ENCODE data around the gene RAB36.
A peak's percentile ranks its signal among the peaks of the same experiment; 100 is the strongest.

Gene RAB36

DNA sequence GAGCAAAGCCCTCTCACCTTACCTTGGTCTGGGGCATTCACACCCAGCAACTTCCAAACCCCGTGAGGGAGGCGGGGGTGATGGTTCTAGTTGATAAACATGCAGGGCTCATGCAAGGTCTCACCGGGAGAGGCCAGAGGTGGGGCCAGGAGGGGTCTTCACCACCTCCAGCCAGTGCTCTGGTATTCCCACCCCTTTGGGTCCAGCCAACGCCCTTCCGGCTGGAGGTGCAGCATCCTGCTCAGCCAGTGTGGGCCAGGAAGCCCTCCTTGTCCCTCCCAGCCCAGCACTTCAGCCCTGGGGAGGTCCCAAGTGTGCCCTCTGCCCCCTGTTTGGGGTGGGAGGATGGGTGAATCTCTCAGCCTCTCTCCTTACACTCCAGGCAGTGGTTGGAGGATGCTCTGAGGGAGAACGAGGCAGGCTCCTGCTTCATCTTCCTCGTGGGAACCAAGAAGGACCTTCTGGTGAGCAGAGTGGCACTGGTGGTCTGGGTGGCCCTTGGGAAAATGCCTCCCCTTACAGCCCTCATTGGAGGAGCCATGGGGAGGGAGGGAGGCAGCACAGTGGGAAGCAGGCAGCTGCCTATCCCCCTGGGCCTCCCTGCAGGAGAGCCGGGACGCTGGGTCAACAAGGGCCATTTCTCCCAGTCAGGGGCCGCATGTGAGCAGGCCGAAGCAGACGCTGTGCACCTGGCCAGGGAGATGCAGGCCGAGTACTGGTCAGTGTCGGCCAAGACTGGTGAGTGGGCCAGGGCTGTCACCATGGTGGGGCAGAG lies 13.4 kb downstream of the RAB36 start:
- DNase-seq (ENCODE audit: low spot score): no peak

- no peak for DNase-seq (ENCODE audit: low spot score)
Measured at GRCh38 chr22:23159291-23159630, 14.0 kb downstream of the RAB36 start.

DNA sequence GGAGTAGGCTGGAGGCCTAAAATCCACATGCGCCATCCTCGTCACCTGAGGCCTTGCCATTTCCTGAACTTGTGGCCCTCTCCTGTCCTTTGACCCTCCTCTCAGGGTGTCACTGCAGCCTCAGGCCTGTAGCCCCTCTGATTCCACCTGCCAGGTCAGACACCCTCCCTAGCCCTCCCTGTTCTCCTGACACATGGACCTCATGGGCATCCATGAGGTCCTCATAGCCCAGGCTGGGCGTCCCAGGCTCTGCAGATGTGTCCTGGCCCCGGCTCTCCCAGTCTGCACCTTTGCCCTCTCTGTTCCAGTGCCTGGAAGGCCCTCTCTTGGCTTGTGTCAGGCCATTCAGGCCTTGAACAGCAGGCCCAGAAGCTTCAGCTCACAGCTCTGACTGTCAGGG lies 15.8 kb downstream of the RAB36 start:
- DNase-seq (ENCODE audit: low spot score): no peak

DNA sequence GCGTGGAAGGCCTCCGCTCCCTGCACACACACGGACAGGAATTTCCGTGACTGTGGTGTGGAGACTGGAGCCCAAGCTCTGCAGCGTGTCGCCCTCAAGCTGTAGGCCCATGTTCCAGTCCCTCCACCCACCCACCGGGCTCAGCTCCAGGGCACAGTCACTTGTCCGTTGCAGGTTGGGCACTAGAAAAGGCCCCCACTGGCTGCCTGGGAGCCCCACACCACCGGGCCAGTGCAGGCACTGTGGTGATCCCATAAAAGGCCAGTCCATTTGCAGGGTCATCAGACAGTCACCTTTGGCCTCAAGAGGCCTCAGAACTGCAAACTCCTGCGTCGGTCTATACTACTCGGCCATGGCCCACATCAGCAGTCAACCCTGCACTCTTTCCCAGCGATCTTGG lies 16.3 kb downstream of the RAB36 start:
- DNase-seq (ENCODE audit: low spot score): no peak

DNA sequence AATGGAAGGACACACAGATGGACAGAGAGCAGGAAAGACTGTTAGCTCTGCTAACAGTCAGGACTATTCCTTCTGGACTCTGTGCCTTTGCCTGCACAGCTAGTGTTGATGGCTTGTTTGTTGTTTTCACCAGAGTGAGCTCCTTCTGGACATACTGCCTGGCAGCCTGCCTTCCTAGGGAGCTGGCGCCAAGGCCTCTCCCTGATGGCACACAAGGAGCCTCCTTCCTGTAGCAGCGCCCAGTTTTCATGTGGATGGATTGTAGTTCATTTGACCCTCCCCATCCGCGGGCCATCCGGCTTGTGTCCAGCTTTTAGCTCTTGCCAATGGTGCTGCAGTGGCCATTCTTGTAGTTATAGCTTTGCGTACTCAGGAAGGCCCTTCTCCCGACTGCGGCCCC lies 18.4 kb downstream of the RAB36 start:
- no peak for DNase-seq (ENCODE audit: low spot score)

DNA sequence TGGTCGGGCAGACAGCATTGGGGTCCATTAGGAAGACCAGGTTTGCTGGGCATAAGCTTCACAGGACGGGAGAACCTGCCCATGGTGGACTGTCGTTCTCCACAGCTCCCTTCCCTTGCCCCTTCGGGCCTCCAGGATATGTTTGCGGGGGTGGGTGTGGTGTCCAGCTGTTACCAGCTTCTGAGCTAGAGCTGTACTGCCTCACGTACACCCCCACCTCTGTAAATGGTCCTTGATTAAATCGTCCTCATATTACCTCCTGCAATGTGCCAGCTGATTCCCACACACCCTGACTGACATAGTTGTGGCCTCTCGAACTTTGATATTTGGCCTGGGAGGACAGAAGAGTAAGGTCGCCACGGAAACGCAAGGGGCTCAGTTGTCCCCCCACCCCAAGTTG lies 18.8 kb downstream of the RAB36 start:
- DNase-seq (ENCODE audit: low spot score): no peak

DNA sequence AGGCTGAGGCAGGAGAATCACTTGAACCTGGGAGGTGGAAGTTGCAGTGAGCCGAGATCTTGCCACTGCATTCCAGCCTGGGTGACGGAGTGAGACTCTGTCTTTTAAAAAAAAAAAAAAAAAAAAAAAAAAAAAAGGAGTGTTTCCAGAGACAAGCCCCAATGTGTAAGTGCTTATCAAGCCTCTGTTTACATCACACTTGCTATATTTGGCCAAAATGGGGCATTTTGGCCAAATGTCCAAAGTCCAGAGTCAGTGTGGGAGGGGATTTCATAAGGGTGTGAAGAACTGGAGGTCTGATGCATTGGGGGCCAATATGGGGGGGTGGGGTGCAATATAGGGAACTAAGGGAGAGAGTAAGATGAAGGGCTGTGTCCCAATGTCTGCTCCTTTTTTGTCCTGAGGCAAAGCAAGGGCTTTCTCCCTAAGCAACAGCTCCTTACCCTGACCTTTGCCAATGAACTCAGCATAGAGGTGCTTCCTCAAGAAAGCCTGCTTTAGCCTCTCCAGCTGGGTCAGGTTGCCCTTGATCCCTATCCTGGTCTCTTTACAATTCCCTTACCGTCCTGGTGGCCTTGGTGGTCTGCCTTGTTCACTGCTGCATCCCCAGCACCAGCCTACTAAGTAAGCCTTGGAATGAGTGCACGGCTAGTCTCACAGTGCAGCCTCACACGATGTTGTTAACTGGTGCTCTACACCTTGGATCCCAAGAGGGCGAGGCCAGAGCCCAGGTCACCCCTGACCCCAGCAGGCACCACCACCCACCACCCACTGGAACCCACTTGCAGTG lies 21.0 kb downstream of the RAB36 start:
- no peak for DNase-seq (ENCODE audit: low spot score)

DNA sequence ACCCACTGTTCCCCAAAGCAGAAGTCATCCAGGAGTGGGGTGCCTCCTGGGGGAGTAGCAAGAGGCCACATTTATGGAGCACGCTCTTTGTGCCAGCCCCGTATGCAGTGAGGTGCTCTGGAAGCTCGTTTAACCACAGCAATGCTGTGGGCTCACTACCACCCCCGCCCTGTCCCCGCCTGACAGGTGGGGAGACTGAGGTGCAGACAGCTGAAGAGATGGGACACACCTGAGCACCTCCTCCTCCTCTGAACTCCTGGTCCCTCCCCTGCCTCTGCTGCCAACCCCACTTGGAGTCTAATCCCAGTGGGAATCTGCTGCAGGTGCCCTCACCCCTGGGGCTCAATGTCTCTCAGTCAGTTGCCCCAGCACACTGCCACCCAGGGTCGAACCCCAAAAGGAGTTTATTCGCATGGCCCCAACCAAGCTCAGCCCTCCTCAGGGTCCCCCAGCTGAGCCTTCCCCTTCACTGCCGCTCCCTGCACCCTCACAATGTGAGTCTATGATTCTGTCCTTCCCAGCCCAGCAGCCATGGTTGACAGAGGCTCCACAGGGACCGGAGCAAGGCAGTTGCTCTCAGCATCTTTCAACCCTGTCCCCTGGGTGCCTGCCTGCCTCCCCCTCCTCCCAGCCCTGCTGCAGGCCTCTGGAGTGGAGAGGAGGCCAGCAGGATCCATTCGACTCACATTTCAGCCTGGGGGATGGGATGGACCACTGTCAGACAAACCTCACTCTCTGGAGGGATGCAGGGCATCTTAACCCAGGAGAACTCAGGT lies 21.8 kb downstream of the RAB36 start:
- no peak for DNase-seq (ENCODE audit: low spot score)

DNA sequence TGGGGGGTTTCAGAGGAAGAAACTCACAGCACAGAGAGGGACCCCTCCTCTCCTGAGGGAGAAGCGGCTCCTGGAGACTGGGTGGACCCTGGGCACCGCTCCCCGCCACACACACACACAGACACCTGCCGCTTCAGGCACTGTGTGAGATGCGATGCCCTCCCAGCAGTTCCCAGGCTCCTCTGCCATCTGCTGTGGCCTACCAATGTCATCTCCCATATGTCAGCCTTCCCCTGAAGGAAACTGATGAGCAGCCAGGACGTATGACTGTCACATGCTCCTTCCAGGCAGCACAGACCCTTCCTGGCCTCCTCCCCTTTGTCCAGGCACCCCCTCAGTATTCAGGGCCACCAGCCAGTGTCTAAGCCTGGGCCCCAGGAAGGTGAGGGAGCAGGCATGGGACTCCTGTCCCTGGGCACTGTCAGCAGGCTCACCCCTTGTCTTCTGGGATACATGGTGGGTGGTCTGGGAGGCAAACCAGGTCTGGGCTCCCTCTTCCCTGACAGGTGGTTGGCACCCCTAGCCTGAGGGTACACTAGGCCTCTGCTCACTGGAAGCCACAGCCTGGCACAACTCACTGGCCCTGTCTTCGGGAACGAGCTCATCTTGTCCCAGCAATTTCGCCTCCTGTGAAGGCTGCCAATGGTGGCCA lies 23.2 kb downstream of the RAB36 start:
- DNase-seq (ENCODE audit: low spot score): no peak

- no peak for DNase-seq (ENCODE audit: low spot score)
Measured at GRCh38 chr22:23169043-23169406, 23.7 kb downstream of the RAB36 start.

DNA sequence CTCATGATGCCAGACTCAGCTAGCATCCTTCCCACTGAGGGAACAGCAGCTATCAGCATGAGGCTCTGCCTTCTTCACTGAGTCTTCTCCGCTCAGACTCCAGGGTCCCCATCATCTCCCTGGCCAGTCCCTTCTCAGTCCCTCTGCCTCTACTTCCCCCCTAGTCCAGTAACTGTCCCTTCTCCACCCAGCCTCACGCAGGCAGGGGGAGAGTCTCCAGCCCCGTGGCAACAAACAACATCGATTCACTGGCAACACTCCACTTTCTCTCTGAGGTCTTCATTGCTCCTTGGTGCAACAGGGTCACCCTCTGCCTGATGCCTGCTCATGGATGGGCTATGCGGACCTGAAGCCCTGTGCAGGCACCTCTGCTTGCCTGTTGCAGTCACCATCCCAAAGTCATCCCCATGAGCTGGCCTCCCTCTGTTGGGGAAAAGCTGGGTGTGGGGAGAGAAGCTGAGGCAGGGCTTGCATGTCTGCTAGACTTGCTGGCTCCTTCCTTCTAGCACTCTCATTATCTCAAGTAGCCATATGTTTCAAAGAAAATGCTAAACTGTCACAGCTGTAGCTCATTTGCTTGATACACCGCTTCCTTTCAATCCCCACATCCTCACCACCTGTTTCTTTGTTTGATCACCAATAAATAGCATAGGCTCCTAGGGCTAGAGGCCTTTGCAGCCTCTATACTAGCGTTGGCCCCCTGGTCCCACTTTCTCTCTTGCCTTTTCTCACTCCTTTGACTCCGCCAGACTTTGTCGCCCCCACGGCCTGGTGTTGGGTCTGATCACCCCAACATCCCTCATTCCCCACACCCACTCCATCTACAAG lies 30.8 kb downstream of the RAB36 start:
- DNase-seq (ENCODE audit: low spot score): no peak

- no peak for DNase-seq (ENCODE audit: low spot score)
Measured at GRCh38 chr22:23176645-23177027, 31.4 kb downstream of the RAB36 start.

DNA sequence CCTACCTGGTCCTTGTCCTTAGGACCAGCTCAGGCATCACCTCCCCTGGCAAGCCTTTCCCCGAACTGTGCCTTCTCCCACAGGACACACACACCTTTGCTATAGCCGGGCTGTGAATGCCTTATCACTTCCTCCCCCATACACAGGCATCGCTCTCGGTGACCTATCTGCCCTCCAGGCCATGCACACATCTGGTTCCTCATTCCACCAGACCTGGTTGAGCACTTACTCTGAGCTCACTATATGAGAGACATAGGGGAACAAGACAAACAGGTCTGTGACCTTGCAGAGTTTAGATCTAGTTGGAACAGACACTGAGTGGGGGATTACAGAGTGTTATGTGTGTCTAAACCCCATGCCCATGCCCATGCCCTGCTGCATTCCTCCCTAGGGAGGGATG lies 31.9 kb downstream of the RAB36 start:
- no peak for DNase-seq (ENCODE audit: low spot score)

DNA sequence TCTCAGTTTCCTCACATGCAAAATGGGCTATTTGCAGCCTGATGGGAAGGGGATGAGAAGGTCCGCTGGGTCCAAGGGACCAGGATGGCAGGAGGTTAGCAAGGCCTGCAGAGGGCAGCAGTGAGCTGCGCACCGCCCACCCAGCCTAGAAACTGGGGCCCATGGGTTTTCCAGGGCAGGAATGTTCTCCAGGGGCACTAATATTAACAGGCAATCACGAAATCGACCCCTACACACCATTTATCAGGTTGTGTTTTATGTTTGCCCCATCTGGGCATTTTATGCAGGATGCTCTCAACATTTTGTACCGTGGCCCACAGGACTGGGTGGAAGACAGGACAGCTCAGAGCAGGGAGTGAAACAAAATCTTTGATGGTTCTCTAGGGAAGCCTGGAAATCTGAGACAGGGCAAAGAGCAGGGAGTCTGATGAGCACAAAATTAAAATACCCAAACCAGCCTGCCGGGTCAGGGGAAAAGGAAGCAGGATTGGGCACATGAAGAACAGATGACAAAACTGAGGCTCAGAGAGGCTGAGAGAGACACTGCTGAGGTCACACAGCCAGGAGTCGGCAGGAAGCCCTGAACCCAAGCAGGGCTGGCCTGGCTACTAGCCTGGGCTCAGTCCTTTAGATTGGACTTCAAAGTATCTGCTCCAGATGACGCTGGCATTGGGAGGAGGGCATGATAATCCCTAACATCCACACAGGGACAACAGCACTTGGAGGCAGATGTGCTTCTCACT lies 33.4 kb downstream of the RAB36 start:
- DNase-seq (ENCODE audit: low spot score): peak; percentile 51

DNA sequence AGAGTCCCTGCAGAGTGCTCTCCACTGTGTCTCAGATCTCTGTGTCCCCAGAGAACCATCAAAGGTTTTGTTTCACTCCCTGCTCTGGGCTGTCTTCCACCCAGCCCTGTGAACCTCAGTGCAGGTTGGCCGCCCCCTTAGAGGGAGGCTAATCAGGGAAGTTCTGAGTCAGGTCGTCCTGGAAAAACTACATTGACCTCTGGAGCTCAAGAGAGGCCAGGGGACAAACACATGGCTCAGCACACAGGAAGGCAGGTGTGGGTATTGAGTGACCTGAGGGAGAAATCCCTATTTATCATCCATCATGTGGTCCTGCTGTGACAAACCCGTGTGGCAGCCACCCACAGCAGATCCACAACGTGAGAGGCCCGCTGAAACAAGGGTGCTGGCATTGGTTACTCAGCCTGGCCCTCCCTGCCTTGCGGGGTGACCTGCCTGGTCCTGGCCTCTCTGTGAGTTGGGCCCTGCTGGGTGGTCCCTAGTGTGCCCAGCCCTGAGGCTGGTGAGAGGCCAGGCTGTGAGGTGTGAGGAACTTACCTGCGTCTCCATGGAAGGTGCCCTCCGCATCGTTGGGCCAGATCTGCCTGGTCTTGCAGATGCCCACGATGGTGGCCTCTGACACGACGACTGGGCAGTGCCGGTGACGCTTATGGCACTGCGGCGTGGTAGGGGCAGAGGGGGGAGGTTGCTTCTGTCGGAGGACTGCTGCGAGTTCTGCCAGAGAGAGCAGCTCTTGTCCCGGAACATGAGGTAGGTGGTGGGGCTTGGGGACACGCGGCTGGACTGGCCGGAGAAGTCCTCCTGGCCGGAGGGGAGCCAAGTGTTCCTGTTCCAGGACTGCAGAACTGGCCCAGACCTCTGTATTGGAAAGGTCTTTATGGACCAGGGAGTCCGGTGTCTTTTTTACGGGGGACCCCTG lies 34.4 kb downstream of the RAB36 start:
- DNase-seq (ENCODE audit: low spot score): no peak

DNA sequence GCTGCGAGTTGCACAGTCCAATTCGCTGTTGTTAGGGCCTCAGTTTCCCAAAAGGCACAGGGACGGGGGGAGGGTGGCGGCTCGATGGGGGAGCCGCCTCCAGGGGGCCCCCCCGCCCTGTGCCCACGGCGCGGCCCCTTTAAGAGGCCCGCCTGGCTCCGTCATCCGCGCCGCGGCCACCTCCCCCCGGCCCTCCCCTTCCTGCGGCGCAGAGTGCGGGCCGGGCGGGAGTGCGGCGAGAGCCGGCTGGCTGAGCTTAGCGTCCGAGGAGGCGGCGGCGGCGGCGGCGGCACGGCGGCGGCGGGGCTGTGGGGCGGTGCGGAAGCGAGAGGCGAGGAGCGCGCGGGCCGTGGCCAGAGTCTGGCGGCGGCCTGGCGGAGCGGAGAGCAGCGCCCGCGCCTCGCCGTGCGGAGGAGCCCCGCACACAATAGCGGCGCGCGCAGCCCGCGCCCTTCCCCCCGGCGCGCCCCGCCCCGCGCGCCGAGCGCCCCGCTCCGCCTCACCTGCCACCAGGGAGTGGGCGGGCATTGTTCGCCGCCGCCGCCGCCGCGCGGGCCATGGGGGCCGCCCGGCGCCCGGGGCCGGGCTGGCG lies 35.1 kb downstream of the RAB36 start, which contains the start of gene BCR:
Gene BCR, plus strand, starts transcription at position 209 of the 592 bp plus-strand sequence. CDS start 452 bp downstream, outside the sequence.
- peak; percentile 55 for DNase-seq (ENCODE audit: low spot score)

- DNase-seq (ENCODE audit: low spot score): peak; percentile 24
Measured at GRCh38 chr22:23180893-23181720, 35.8 kb downstream of the RAB36 start.

GRCh38 chr22:23181721-23182308 lies 36.5 kb downstream of the RAB36 start:
- no peak for DNase-seq (ENCODE audit: low spot score)

Data from CD4-positive, alpha-beta T cell treated with Interleukin-6 at 100 ng/mL for 8 hours (primary cell).